Stimulated activated CD4-positive, alpha-beta T cell treated with anti-CD3 and anti-CD28 coated beads, Interleukin-15, amount 100 ng/mL, for 1 hour (primary cell): ENCODE results near the gene GPR141.

Experiments
- DNase-seq, 2 donors: peaks; one replicate each; pipeline ENCODE4 v3.0.0-alpha.2; 2020; ENCODE audit warnings: low read depth in 1 of 2, low spot score in 1 of 2

Gene GPR141

DNA sequence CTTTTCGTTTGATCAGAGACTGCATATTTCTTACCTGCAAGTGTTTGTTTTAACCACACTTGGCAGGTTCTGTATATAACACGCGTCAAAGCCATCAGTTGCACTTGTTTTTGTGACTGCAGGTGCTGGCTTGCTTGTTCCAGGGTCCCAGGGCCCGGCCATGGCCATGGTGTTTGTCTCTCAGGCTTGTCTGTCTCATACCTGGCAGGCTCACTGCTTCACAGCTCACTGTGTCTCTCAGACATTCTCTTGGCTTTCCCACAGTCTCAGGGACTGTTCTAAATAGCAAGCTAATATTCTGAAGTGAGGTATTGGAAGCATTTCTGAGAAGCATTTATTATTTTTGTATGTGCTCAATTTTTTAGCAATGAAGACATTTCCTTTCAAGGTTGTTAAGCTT is 46.9 kb downstream of the GPR141 start:
- no peak for DNase-seq

DNA sequence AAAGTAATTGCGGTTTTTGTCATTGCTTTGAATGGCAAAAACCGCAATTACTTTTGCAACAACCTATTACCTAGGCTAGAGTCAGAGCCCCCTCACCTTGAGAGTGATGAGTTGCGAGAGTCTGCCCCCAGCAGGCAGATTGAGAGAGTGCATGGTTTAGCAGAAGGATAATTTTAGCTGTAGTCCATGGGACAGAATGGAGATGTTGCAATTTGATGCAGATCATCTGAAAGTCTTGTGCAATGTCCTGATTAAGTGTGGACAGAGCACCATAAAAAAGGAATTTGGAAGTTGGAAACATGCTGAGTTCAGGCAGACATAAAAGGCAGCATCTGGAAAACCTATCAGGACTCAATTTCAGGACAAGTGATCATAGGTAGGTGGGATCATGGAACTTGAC is 48.7 kb downstream of the GPR141 start:
- no peak for DNase-seq

DNA sequence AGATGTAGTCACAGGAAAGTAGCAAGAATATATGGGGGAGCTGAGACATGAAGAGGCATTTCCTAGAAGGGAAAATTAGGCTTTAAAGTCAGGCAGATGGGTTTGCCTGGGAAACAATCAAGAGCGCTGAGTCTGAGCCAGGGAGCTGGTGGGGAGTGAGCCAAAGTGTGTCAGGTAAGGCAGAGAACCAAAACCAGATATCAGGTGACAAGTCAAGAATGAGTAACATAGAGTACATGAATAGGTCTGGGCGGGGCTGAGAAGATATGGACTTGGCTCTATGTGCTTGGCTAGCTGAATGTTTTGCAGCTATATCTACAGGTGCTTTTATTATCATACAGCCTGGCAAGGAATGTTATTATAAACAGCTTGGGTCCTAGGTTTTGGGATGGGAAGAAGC is 49.3 kb downstream of the GPR141 start:
- no peak for DNase-seq

DNA sequence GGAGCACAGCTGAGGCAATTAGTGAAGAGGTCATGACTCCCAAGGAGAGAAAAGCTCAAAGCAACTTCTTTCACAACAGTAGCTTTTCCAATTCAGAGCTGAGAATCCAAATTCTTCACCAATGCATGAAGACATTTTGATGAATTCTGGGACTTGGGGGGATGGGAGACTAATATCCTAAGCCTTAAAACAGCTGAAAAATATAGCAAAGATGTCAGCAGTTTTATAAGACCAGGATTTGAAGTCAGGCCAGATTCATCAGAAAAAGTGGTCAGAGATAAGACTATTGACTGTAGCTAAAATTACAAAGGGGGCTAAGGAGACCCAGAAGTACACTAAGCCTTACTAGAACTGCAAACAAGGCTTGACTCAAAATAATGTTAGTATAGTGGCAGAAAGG is 51.6 kb downstream of the GPR141 start:
- no peak for DNase-seq

DNA sequence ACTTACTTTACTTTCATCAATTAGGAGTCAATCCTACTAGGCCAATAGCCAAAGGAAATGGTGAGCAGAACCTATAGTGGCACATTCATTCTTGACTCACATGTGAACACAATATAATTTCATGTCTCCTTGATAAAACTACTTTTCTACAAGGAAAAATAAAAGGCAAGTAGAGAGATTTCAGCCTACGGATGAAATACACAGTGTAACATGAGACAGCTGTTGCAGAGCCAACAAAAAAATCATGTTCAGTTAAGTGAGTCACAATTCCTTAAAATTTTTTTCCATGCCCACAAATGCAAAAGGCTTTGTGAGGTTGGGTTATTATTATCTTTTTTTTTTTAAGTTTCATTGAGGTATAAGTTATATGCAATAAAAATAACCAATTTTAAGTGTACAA is 54.8 kb downstream of the GPR141 start:
- DNase-seq, result no peak

DNA sequence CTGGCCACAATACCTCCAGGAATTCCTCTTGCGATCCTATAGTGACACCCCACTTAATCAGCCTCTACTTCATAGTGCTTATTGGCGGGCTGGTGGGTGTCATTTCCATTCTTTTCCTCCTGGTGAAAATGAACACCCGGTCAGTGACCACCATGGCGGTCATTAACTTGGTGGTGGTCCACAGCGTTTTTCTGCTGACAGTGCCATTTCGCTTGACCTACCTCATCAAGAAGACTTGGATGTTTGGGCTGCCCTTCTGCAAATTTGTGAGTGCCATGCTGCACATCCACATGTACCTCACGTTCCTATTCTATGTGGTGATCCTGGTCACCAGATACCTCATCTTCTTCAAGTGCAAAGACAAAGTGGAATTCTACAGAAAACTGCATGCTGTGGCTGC is 56.8 kb downstream of the GPR141 start:
- no peak for DNase-seq

DNA sequence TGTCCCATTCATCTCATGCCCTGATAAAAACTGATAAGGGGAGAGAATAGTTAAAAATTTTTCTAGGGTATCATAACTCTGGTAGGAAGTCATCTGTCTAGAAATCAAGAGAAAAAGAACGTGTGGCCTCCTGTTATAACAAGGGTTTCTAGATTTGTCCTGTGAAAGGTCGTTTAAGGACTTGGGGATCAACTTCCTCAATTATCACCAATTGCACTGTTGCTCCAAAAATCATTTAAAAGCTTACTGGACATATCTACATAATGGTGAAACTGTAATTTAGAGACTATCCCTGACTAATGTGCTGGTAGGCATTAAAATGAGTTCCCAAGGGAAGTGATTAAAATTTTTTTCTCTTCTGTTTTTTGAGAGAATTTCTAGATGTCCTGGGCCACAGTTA is 58.2 kb downstream of the GPR141 start:
- DNase-seq, result no peak

DNA sequence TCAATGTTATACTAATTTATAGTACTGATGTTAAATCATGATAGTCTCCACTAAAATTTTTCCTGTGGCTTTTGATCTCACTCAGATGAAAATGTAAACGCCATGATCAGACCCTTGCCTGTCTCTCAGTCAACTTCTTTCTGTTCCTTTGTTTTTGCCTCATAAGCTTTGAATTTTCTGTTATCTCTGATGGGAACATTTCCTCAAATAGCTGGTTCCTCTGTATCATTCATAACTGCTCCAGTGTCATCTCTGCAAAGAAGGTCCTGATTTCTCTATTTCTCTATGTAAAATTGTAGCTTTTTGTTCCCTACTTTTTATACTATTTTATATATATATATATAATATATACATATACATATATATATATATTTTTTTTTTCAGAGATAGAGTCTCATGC is 67.5 kb downstream of the GPR141 start:
- no peak for DNase-seq

DNA sequence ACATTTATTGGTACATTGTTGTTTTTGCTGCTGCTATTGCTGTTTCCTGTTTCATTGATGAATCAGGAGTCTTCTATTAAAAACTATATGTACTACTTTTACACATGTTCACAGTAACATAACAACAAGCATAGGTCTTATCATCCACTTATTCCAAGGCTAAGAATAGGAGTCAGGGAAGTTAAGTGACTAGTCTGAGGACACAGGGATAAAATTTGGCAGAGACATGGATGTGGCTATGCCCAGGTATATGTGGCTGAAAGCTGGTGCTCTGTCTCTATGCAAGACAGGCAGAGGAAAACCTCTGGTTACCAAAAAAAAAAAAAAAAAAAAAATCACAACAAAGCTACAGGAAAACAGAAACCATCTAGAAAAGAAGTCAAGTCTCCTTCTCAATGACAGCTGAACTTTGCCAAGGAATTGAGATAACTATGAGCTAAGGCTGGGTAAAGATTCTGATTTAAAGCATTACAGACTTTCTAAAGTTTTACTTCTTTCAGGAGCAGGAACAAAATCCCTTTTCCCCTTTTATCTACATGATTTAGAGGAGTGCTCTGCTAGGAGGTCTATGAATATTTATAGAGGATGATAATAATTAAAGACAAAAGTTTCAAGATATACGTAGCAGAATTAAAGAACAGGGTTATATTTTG is 70.0 kb downstream of the GPR141 start:
- no peak for DNase-seq

DNA sequence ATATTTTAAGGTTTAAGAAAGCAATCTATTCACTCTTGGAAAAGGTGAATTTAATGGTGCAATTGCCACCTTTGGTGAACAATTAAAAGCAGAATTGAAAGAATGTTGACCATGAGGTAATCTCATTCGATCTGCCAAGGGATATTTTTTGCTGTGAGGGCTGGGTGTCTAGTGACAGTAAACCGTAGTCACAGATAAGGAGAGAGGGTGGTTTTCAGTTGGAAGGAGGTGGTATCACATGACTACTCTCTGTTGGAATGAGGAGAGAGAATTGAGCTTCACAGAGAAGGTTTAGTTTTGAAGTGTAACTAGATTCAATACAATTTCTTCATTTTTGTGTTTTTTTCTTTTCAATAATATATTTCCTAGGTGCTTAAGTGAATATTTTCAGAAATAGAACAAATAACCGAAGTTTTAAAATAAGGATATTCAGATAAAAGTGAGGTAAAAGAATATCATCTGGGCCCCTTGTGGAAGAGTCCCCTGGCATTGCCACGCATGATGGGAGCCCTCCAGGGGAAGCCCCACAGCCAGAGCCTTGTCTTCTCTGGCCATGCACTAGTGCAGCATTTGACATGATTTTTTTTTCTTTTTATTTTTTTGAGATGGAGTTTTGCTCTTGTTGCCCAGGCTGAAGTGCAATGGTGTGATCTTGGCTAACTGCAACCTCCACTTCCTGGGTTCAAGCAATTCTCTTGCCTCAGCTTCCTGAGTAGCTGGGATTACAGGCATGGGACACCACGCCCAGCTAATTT is 73.4 kb downstream of the GPR141 start:
- no peak for DNase-seq

DNA sequence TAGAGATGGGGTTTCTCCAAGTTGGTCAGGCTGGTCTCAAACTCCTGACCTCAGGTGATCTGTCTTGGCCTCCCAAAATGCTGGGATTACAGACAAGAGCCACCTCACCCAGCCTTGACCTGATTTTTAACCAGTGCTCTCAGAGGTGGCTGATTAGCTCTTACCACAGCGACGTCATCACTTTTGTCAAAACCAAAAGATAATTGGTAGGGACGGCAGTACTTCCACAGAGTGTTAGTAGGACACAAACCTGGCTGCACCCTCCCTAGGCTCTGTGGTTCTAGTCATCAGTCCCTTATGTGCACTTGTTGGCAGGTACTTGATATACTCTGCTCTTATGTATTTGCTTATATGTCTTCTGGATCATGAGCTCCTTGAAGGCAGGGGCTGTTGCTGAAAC is 74.0 kb downstream of the GPR141 start:
- DNase-seq, result no peak

DNA sequence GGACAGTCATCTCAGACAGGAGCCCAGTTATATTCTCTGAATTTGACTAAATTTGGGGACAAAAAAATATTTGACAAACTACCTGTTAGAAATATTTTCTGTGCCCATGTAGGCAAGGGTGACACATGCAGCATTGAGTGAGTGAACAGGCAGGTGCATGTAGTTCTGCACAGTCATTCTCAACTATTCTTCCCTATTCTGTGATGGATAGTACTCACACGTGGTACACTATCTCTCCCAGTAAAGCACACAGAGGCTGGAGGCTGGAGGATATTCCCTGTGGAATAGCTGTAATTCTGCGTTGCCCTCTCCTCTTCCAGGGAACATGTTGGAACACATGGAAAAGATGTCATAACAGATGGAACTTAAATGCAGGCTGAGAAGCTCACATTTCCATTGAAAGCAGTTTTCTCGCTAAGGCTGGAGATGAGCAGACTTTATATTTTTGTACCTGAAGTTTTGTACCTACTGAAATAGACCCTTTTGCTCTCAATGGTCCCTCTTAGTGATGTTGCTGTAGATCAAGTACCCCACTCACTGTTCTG is 75.0 kb downstream of the GPR141 start:
- DNase-seq, result no peak

DNA sequence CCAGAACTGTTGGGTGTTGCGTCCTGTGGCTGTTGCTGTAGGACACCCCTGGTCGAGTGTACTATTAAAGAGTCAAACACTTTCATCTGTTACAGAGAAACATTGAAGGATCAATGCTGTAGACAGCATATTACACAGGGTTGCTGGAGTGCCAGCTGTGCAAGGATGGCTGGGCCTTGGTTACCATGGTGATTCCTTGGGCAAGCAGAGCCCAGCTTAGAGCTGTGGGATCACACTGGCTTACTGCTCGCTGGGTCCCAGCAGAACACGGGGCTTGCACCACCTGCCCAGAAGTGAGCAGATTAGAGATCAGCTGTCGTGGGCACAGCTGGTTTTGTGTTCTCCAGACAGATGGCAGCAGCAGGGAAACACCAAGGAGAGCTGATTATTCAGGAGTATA is 76.0 kb downstream of the GPR141 start:
- no peak for DNase-seq

DNA sequence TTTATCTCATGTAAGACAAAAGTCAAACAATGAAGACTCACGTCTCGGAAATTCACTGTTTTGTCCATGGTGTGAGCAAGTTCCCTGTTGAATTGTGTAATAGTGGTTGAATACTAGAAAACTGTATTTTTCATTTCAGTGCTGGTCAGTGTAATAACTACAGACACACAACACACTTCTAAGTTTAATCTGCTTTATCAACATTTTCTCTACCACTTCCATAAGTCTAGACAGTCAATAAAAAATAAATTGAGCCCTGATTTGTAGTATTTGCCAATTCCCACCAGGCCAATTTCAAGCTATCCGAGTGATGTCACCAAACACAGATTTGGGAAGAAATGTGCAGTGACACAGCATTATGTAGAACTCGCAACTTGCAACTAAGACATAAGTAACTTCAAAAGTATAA is 81.9 kb downstream of the GPR141 start:
- DNase-seq, result no peak

DNA sequence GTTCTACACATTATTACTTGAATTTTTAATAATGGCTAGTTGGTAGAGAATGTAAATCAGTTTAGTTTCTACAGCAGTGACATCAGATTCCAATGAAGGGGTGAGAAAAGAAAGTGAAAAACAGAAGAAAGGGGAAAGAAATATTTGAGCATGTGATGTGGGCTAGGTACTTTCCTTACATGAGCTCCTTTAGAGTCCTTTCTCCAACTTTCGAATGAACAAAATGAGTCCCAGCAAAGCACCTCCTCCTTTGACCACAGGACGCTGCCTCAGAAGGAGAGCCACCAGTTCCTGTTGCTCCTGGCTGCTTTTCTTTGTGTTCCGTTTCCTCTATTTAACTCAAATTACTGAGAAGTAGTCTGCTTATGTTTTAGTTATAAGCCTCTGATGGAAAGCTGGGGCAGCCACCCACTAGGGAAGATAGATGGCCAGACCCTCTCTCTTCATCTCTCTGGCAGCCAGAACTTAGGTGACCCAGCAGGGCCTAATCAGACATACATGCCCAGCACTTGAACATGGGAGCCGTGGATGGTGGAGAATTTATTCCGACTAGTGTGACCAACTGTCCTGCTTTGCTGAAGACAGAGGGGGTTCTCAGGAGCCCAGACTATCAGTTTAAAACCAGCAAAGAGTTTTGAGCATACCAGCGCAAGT is 82.4 kb downstream of the GPR141 start:
- no peak for DNase-seq

DNA sequence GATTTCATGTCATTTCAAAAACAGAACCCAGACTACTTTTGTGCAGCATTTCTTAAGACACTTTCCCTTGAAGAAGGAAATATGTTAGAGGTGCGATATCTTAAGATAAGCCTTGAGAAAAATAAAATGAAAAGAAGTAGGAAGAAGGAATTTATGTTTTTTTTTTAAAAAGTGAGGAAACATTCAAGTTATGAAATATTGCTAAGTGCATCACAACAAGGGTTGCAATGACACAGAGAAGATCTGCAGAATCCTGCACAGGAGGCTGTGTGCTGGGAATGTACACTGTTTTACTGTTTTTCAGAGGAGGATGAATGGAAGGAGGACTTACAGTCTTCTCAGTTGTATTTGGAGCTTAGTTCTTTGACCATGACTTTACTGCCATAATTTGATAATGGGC is 85.0 kb downstream of the GPR141 start:
- DNase-seq, result no peak

DNA sequence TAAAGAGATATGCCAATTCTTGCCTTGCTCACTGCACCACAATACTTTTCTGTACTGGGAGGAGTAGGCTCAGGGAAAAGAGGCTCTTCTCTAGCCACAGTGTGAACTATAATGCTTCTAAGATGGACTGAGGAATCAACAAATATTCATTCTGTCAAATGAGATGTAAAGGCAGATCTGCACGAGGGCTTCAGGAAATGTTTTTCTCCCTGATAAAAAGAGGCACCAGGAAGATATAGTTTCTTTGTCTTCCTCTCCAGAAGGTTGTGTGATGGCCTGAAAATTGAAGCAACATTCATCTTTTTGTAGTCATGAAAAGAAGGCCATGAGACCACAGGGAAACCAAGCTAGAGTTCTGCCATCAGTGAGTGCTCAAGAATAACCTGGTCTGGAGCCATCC is 85.7 kb downstream of the GPR141 start:
- no peak for DNase-seq

DNA sequence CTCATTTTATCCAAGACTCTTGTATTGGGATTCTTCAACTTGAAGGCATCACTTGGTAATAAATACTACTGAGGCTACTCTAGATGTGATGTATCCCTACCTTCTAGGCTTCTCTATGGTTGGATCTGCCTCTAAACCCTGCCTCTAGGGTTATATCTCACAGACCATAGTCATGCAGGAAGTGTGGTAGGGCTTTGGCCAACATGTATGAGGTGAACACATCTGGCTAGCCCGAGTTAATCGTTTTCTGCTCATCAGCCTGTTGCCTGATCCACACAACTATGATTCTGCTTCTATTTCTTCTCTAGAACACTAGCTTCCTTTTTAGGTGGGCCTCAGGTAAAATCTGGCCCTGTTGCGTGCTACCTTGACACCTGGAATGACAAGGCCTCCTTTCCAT is 86.2 kb downstream of the GPR141 start:
- no peak for DNase-seq

DNA sequence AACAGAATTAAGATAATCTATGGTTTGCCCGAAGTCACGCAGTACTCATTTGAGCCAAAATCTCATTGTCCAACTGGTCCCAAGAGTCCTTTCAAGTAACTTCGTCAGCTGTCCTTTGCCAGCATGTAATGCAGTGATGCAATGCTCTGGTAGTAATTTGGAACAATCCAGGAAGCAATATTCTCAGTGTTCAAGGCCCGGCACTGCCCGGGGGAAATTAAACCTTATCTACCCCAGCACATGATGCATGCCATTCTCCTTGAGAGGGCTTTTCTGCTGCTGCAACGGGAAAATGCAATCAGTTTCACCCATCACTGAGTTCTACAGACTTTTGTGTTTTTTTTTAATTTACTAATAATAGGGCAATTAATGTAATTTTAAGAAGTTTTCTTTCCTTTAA is 87.3 kb downstream of the GPR141 start:
- DNase-seq, result no peak

DNA sequence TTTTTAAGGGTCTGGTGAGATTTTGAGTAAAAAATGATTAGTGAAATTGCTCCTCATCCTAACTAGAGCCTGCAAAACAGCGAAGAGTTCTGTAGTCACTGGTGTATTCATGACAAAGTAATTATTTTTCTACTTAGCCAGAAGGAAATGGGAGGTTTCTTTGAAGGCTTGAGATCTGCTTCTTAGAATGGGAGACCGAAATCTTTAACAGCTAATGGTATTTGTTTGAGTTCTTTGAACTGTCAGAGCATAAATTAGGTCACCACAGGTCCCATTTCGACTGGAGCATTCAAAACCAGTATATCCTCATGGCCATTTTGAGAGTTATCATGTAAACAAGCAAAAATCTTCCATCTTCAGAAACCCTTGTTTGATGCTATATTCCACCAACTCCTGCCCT is 87.8 kb downstream of the GPR141 start:
- DNase-seq, result no peak

DNA sequence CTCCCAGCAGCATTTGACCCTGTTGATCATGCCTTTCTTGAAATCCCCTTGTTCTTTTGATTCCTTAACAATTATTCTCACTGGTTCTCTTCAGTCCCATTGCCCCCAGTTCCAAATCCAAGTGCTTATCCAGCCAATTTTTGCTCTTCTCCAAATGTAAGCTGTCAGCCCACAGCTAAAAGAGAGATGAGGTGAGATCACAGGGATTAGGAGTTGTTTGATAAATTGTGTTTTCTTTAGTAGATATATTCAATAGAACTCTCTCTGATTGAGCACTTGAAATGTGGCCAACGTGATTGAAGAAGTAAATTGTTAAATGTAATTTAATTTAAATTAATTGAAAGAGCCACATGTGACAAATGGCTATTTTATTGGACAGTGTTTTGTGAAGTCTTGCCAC is 88.2 kb downstream of the GPR141 start:
- DNase-seq, result no peak

DNA sequence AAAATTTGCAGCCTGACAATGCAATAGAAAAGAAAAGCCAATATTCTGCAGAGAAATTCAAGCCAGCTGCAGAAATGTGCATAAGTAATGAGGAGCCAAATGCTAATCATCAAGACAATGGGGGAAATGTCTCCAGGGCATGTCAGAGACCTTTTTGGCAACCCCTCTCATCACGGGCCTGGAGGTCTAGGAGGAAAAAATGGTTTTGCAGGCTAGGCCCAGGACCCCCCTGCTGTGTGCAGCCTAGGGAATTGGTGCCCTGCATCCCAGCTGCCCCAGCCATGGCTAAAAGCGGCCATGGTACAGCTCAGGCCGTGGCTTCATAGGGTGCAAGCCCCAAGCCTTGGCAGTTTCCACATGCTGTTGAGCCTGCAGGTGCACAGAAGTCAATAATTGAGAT is 92.4 kb downstream of the GPR141 start:
- DNase-seq, result no peak
